Panc1 (cell line): ENCODE data around the gene SDR9C7. TPM values are rescaled to one million over a fixed set of nuclear protein-coding genes. Genes with fewer than 3 reads are reported as not detected.
"Not testable (repeated sequence)": the region's sequence is repeated elsewhere in the genome, so short reads cannot be mapped to it uniquely, and the experiment has no call there.

Experiments used
- ATAC-seq: fragments of 200-7000 bp; cut with Tn5 transposase; 2 replicates; pipeline ENCODE4 v1.9.1; 2020; ENCODE audit warnings: mild to moderate bottlenecking, moderate library complexity
- BruUV-seq: library from RNA; stranded (reverse); fragments of 400-500 nt; replicated peaks from 2 replicates; lab custom pipeline; 2021; lab: Mats Ljungman, UMichigan
- CTCF ChIA-PET: fragments of 300-600 bp; sonication (Branson Sonifier 250); formaldehyde crosslinking; loops from one replicate; lab custom pipeline; 2022; ENCODE audit warnings: antibody characterized with exemption; lab: Charles Lee
- POLR2A ChIA-PET: fragments of 300-600 bp; sonication (Branson Sonifier 250); formaldehyde crosslinking; loops from one replicate; lab custom pipeline; 2022; ENCODE audit warnings: antibody characterized with exemption; lab: Charles Lee
- DNase-seq: peaks from one replicate; pipeline ENCODE4 v3.0.0-alpha.2; 2010; ENCODE audit warnings: low read depth, low spot score
- H3K27ac ChIP-seq: 2 replicates; pipeline ENCODE4 v1.5.1; 2011; ENCODE audit warnings: mild to moderate bottlenecking, low read length, inconsistent platforms
- H3K27me3 ChIP-seq: fragments of 200-500 bp; sonication (Bioruptor generic); 2 replicates; pipeline ENCODE4 v1.6.0; 2014; ENCODE audit warnings: low read length, inconsistent platforms; ENCODE audit not compliant: control insufficient read depth, insufficient read depth
- H3K36me3 ChIP-seq: fragments of 200-500 bp; sonication (Bioruptor generic); 2 replicates; pipeline ENCODE4 v1.5.1; 2014; ENCODE audit warnings: inconsistent platforms, mild to moderate bottlenecking, low read length, moderate library complexity; ENCODE audit not compliant: control insufficient read depth, insufficient read depth
- H3K4me1 ChIP-seq: 2 replicates; pipeline ENCODE4 v1.5.1; 2011; ENCODE audit warnings: inconsistent platforms, mild to moderate bottlenecking, low read length, moderate library complexity; ENCODE audit not compliant: control insufficient read depth, insufficient read depth
- H3K4me3 ChIP-seq, 2 experiments: 2 replicates each; pipeline ENCODE4 v1.5.1; 2011 to 2012; ENCODE audit warnings: low read depth in 2 of 2, low read length in 2 of 2, mild to moderate bottlenecking in 2 of 2, inconsistent platforms in 1 of 2, moderate library complexity in 1 of 2
- H3K9me3 ChIP-seq: fragments of 200-500 bp; sonication (Bioruptor generic); 2 replicates; pipeline ENCODE4 v1.5.1; 2014; ENCODE audit warnings: low read depth, mild to moderate bottlenecking, inconsistent platforms, low read length, moderate library complexity; ENCODE audit not compliant: control insufficient read depth, insufficient read depth
- POLR2AphosphoS5 ChIP-seq: IDR thresholded peaks from 2 replicates; pipeline ENCODE4 v1.6.1; 2012; ENCODE audit warnings: mild to moderate bottlenecking, low read depth, low read length, moderate library complexity
- REST ChIP-seq, 2 experiments: IDR thresholded peaks; 2 replicates each; pipeline ENCODE4 v1.6.1; 2011 to 2012; ENCODE audit warnings: low read depth in 2 of 2, control low read depth in 1 of 2, low read length in 1 of 2, mild to moderate bottlenecking in 1 of 2, moderate library complexity in 1 of 2; ENCODE audit not compliant: insufficient read depth in 1 of 2
- SIN3A ChIP-seq: IDR thresholded peaks from 2 replicates; pipeline ENCODE4 v1.6.1; 2012; ENCODE audit warnings: low read depth, mild to moderate bottlenecking, low read length, moderate library complexity, borderline replicate concordance; ENCODE audit not compliant: insufficient read depth
- TCF7L2 ChIP-seq: IDR thresholded peaks from 2 replicates; pipeline ENCODE4 v1.6.1; 2011; ENCODE audit warnings: mild to moderate bottlenecking, low read depth, low read length, inconsistent platforms
- in situ Hi-C: cut with HindIII; loops from 2 replicates; pipeline ENCODE4 v1.10.0; 2016; ENCODE audit warnings: low sequenced_read_pairs, low pct_unique_long_range_greater_than_20kb
- intact Hi-C: fragments of 100-400 bp; cut with micrococcal nuclease; formaldehyde crosslinking; loops from one replicate; pipeline ENCODE4 v1.10.0; 2022; ENCODE audit not compliant: unreplicated experiment
- total RNA-seq: library from RNA; stranded (reverse); gene quantifications from one replicate; pipeline ENCODE4 v1.2.1, GENCODE V29; 2021; ENCODE audit not compliant: unreplicated experiment
- TF ChIP-seq, protein P1 (sequence below): fragments of 450-650 bp; IDR thresholded peaks from 2 replicates; pipeline ENCODE4 v1.5.1; 2017; ENCODE audit warnings: mild to moderate bottlenecking

The SDR9C7 gene
- total RNA-seq, 1 experiment from 2014 or later, result not detected

DNA sequence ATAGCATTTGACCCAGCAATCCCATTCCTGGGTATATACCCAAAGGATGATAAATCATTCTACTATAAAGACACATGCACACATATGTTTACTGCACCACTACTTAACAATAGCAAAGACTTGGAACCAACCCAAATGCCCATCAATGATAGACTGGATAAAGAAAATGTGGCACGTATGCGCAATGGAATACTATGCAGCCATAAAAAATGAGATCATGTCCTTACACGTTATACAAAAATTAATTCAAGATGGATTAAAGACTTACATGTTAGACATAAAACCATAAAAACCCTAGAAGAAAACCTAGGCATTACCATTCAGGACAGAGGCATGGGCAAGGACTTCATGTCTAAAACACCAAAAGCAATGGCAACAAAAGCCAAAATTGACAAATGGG lies 16.1 kb downstream of the SDR9C7 start:
- H3K4me1 ChIP-seq, POLR2A ChIA-PET, H3K27ac ChIP-seq, in situ Hi-C loops, DNase-seq, H3K27me3 ChIP-seq, ATAC-seq, intact Hi-C loops, BruUV-seq, CTCF ChIA-PET, H3K9me3 ChIP-seq, H3K4me3 ChIP-seq, H3K36me3 ChIP-seq: not testable (repeated sequence)

GRCh38 chr12:56916996-56917333 lies 17.2 kb downstream of the SDR9C7 start:
- intact Hi-C loops, result no loop called here
- ATAC-seq, result no peak
- POLR2A ChIA-PET, result no interaction called here

More at GRCh38 chr12:56916996-56917333, 17.2 kb downstream of the SDR9C7 start:
- CTCF ChIA-PET, result no interaction called here
- Histone ChIP-seq H3K27me3 (peaks cover 4% of the 10 kb centered on the region; the same call in 1 of the 2 replicates), H3K4me1 (no peaks in the 10 kb centered on the region), H3K9me3 (no peaks in the 10 kb centered on the region), H3K4me3 (no peak overlapping the region), H3K36me3 (no peaks in the 10 kb centered on the region), H3K27ac (no peak overlapping the region)
- TF ChIP-seq, protein P1, sequence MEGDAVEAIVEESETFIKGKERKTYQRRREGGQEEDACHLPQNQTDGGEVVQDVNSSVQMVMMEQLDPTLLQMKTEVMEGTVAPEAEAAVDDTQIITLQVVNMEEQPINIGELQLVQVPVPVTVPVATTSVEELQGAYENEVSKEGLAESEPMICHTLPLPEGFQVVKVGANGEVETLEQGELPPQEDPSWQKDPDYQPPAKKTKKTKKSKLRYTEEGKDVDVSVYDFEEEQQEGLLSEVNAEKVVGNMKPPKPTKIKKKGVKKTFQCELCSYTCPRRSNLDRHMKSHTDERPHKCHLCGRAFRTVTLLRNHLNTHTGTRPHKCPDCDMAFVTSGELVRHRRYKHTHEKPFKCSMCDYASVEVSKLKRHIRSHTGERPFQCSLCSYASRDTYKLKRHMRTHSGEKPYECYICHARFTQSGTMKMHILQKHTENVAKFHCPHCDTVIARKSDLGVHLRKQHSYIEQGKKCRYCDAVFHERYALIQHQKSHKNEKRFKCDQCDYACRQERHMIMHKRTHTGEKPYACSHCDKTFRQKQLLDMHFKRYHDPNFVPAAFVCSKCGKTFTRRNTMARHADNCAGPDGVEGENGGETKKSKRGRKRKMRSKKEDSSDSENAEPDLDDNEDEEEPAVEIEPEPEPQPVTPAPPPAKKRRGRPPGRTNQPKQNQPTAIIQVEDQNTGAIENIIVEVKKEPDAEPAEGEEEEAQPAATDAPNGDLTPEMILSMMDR, result no peak
- TF ChIP-seq REST (IDR thresholded peaks at IDR 0.05; ENCODE audit: insufficient read depth in 1 of 2, low read depth in 2 of 2, low read length in 1 of 2) (no peak), SIN3A (no peak), POLR2AphosphoS5 (no peak), TCF7L2 (no peak)
- in situ Hi-C loops, result no loop called here
- no TSS peak for BruUV-seq
- DNase-seq, result no peak
